Fibroblast of skin of scalp (primary cell): ENCODE data around the gene DOCK11.

Source experiments
- DNase-seq: peaks from one replicate; pipeline ENCODE4 v3.0.0-alpha.2; 2013

Gene DOCK11

DNA sequence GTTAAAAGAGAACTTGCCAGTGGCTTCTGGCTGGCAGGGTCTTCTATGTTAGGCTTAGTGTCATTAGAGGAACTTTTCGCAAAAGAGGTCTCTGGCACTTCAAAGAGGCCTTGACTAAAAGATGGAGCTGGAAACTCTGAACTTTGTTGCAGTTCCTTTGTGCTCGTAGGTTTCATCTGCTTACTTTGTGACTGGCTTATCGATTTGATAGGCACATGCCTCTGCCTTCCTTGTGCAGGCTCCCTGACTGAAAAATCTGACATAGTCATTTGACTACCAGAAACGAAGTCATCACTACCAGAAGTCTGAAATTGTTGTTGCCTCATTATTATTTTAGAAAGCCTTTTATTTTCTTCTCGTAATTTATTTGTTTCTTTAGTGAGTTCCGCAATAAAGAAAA is 137.9 kb downstream of the DOCK11 start:
- DNase-seq, result no peak

GRCh38 chrX:118634336-118634735 is 138.7 kb downstream of the DOCK11 start:
- no peak for DNase-seq

GRCh38 chrX:118637997-118638396 is 142.4 kb downstream of the DOCK11 start:
- DNase-seq, result no peak

GRCh38 chrX:118644378-118644777 is 148.8 kb downstream of the DOCK11 start:
- DNase-seq, result peak; percentile 54

DNA sequence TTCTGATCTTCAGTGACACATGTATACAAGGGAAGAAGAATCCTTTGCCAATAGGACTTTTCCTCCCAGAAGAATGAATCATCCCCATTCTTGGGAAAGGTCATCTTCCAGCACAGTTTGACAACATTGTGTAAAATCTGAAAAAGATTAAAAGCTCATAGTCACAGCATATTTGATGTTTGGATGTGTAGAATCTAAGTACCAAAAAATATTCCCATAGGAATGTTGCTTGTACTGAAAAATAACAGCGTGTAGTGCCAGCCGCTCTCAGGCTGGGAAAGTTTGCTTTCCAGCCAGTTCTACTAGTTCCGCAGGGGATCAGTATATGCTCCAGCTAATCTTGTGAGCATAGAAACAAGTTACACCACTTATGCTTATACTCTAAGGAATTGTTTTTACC is 157.1 kb downstream of the DOCK11 start:
- DNase-seq, result peak; percentile 44

GRCh38 chrX:118654331-118654730 is 158.7 kb downstream of the DOCK11 start:
- DNase-seq, result no peak

DNA sequence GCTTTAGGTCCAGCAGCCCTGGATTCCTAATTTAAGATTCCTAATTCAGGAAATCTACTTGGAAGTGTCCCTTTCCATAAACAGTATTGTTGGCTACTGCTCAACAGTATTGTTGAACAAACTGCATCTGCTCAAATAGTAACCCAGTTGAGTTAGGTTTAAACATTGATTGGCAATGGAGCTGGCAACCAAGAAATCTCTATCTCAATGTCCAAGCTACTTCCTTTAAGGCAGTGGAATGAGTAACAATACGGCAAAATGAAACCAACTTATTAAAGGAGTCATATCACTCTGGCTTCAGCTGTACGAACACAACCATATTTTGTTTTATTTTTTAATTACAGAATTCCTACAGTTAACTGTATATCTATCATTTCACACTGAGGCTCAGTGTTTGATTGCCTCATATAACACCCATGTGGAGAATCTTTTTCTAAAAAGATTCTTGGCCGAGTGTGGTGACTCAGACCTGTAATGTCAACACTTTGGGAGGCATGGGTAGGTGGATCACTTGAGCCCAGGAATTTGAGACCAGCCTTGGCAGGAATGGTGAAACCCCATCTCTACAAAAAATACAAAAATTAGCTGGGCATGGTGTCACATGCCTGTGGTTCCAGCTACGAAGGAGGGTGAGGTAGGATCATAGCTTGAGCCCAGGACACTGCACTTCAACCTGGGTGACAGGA is 160.1 kb downstream of the DOCK11 start:
- DNase-seq, result peak; percentile 65

GRCh38 chrX:118657413-118657812 is 161.8 kb downstream of the DOCK11 start:
- DNase-seq, result no peak

DNA sequence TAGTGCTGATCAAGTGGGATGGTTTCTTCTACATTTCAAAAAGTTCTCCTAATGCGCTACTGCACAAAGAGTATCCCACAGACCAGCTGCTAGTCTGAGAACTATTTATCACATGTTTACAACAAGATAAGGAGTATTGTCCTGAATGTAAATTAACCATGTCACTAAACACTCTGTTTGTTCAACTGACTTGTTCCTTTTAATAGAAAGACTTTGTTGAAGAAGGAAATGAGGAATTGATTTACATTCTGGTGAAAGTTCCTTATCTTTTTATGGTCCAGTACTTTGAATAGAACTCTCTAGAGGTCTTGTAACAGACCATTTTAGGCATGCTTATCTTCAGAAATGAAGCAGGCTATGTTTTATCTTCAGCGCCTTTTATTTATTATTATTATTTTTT is 164.5 kb downstream of the DOCK11 start:
- no peak for DNase-seq

GRCh38 chrX:118665204-118665603 is 169.6 kb downstream of the DOCK11 start:
- no peak for DNase-seq

DNA sequence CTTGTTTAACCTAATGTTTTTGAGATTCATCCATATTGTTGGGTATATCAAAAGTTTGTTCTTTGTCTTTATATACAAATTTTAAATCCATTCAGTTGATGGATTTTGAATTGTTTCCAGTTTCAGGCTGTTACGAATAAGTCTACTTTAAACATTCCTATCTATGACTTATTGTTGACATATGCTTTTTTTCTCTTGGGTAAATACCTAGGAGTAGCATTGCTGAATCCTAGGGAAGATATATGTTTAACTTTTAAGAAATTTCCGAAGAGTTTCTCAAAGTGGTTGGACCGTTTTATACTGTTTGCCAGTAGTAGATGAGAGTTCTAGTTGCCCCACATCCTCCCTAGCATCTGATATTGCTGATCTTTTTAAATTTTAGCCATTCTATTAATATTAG is 170.9 kb downstream of the DOCK11 start:
- DNase-seq, result peak; percentile 19

GRCh38 chrX:118669435-118669834 is 173.8 kb downstream of the DOCK11 start:
- no peak for DNase-seq

DNA sequence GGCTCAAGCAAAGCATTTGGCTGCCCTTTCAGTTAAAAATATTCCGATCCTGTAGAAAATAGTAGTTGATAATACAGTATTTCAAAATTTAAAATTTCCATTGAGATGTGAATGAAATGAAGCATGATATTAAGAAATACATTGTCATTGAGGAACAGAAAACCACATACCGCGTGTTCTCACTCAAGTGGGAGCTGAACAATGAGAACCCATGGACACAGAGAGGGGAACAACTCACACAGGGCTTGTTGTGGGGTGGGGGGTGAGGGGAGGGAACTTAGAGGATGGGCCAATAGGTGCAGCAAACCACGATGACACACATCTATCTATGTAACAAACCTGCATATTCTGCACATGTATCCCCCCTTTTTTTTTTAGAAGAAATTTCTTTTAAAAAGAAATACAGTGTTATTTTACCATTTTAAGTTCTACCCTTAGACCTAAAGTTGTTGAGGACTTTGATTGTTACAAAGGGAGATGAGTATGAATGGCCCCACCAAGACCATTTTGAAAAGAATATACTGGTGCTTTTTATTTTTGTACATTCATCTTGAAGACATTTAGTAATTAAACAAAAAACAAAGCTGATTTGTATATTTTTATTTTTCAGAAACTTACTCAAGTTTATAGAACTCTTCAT is 179.8 kb downstream of the DOCK11 start:
- no peak for DNase-seq

DNA sequence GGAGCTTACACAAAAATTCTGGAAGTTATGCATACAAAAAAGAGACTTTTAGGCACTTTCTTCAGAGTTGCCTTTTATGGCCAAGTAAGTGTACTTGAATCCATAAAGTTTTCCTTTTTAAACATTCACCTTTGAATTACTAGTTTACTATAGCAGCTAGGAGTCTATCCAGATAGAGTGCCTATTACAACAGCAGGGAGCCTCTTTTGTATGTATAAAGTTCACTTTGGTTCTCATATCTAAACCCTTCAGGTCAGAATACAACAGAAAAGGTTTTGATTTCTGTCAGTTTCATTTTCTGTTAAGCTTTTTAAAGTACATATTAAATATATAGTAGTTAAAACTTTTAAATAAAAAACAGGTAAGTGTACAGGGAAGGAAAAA is 180.3 kb downstream of the DOCK11 start:
- DNase-seq, result no peak

DNA sequence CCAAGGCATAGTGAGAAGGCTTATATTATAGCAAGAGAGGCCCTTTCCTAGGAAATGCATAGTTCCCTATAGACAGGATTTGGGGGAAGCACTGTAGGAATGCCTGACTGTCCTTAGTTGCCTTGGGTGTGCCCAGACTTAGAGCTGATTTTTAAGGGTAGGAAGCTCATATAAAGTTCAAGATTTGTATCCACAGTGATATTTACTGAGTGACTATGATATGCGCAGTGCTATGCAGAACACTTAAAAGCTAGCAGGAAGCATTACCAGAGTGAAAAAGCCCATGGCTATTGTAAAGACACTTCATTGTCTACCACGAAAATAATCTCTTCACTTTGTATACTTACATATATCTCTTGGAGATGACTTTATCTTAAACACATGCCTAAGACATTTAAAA is 181.7 kb downstream of the DOCK11 start:
- no peak for DNase-seq

DNA sequence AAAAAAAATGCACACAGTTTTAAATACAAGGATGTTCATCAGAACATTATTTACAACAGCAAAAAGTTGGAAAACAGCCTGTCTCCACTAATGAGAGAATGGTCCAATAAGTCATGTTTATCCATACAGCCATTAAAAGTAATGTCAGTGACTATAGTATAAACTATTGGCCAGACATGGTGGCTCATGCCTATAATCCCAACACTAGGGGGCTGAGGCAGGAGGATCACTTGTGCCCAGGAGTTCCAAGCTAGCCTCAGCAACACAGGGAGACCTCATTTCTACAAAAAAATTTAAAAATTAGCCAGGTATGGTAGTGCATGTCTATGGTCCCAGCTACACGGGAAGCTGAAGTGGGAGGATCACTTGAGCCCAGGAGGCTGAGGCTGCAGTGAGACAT is 183.7 kb downstream of the DOCK11 start:
- DNase-seq, result no peak

DNA sequence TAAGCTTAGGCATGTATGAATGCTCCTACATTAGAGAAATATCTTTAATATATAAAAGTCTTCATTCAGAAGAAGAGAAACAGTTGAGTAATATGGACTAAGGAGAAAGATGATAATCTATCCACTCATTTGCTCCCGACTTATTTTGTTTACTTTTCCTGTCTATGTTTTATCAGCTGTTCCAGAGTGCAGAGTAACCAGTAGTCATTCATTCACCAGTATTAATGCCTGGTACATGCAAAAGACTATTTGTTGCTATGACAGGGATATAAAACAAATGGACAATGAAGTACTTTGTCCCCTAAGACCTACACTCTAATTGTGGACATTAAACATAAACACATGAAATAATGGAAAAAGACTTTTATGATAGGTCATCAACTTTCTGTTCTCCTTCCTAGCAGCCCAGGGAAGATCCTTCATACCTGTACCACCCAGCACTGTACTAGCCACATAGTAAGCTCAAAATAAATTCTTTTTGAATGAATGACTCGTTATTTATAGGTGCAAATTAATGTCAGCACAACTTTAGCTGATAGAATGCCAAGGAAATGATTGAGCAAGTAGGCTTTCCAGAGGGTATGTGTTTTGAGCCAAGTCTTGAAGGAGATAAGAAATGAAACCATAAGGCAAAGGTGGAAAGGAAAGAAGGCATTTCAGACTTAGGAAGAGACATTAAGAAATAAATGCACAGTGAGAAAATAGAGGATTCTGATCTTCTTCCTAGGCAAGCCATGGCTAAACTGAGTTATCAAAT is 186.8 kb downstream of the DOCK11 start:
- DNase-seq, result no peak

GRCh38 chrX:118685393-118685792 is 189.8 kb downstream of the DOCK11 start:
- DNase-seq, result no peak

DNA sequence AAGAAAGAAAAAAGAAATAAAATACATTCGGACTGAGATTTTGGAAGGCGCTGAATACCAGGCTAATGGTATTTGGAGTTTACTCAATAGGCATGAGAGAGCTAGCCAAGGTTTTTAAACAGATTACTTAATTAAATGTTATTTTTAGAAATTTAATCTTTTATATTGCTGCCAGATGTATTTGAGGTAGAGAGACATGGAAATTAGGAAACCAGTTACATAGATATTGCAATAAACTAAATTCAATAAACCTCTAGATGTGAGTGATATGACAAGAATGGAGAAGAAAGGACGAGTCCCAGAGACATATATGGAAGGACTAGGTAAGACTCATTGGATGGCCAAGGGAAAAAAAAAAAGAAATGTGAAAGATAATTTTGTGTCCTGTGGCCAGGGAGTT is 193.3 kb downstream of the DOCK11 start:
- no peak for DNase-seq

- no peak for DNase-seq
Observed at GRCh38 chrX:118693843-118694242, 198.2 kb downstream of the DOCK11 start.

GRCh38 chrX:118694638-118695037 is 199.0 kb downstream of the DOCK11 start:
- peak; percentile 17 for DNase-seq

GRCh38 chrX:118698516-118699170 is 203.0 kb downstream of the DOCK11 start:
- no peak for DNase-seq

DNA sequence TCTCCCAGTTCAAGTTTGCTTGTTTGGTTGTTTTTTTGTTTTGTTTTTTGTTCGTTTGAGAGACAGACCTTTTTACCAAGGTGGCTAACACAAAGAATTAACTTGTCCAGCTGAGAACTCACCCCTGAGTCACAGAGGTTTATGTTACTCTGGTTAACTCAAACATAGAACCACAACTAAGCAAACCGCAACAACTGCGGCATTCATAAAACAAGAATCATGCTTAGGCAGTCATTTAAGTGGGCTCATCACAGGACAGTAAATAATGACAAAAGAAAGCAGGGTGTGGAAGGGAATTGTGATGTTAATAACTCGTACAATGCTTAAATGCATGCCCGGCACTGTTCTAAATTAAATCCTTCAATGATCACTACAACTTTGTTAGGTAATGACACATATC is 207.1 kb downstream of the DOCK11 start:
- no peak for DNase-seq
